CD14-positive monocyte (primary cell): ENCODE data around the gene NEDD8. TPM values are rescaled to one million over a fixed set of nuclear protein-coding genes. Genes with fewer than 3 reads are reported as not detected.

Source experiments
- DNase-seq, 3 donors: peaks; one replicate each; pipeline ENCODE4 v3.0.0-alpha.2; 2011 to 2022
- H2AFZ ChIP-seq: 2 replicates; pipeline ENCODE4 v1.6.0; 2012; ENCODE audit warnings: mild to moderate bottlenecking, low read depth, low read length, inconsistent platforms; ENCODE audit not compliant: insufficient read depth, poor library complexity, severe bottlenecking
- H3K27ac ChIP-seq, 2 donors: 1 replicate in 1 of 2; 2 replicates in 1 of 2; pipeline ENCODE4 v1.5.1; 2012 to 2013; ENCODE audit warnings: low read length in 2 of 2, control low read depth in 1 of 2, inconsistent platforms in 1 of 2, low read depth in 1 of 2, mild to moderate bottlenecking in 1 of 2
- H3K27me3 ChIP-seq, 2 donors: one replicate each; pipeline versions ENCODE4 v1.6.0 to v1.6.1; 2011 to 2013; ENCODE audit warnings: low read length in 2 of 2; ENCODE audit not compliant: control insufficient read depth in 2 of 2, insufficient read depth in 2 of 2
- H3K36me3 ChIP-seq, 2 donors: replicated peaks in 1 of 2; 1 replicate in 1 of 2; 2 replicates in 1 of 2; pipeline versions ENCODE4 v1.5.1 to v1.6.1; 2012 to 2013; ENCODE audit warnings: low read length in 2 of 2, control low read depth in 1 of 2, inconsistent platforms in 1 of 2, mild to moderate bottlenecking in 1 of 2; ENCODE audit not compliant: insufficient read depth in 2 of 2, control insufficient read depth in 1 of 2
- H3K4me1 ChIP-seq, 2 donors: 1 replicate in 1 of 2; 2 replicates in 1 of 2; pipeline versions ENCODE4 v1.5.1 to v1.6.1; 2012 to 2013; ENCODE audit warnings: low read length in 2 of 2, control low read depth in 1 of 2, inconsistent platforms in 1 of 2, mild to moderate bottlenecking in 1 of 2, moderate library complexity in 1 of 2; ENCODE audit not compliant: insufficient read depth in 2 of 2, control insufficient read depth in 1 of 2
- H3K4me2 ChIP-seq: replicated peaks from 2 replicates; pipeline ENCODE3; 2012; ENCODE audit warnings: low read length, moderate library complexity, mild to moderate bottlenecking; ENCODE audit not compliant: poor library complexity, severe bottlenecking; ENCODE audit errors: extremely low read depth
- H3K4me3 ChIP-seq, 3 experiments: fragments of 200-600 bp in 1 of 3; sonication (generic) in 1 of 3; replicated peaks in 1 of 3; 1 replicate in 2 of 3; 2 replicates in 1 of 3; pipeline ENCODE4 v1.5.1; 2011 to 2013; ENCODE audit warnings: low read length in 3 of 3, mild to moderate bottlenecking in 3 of 3, control low read depth in 2 of 3, low read depth in 2 of 3, inconsistent platforms in 1 of 3, moderate library complexity in 1 of 3
- H3K79me2 ChIP-seq: 2 replicates; pipeline ENCODE4 v1.6.0; 2012; ENCODE audit warnings: mild to moderate bottlenecking, control low read depth, inconsistent platforms, low read length, moderate library complexity; ENCODE audit not compliant: insufficient read depth
- H3K9ac ChIP-seq: 2 replicates; pipeline ENCODE4 v1.6.0; 2017; ENCODE audit warnings: low read length, mild to moderate bottlenecking; ENCODE audit not compliant: insufficient read depth, poor library complexity, severe bottlenecking
- H3K9me3 ChIP-seq, 2 donors: replicated peaks in 1 of 2; 1 replicate in 1 of 2; 2 replicates in 1 of 2; pipeline versions ENCODE4 v1.5.1 to v1.6.1; 2012 to 2013; ENCODE audit warnings: low read length in 2 of 2, control low read depth in 1 of 2; ENCODE audit not compliant: control insufficient read depth in 1 of 2, insufficient read depth in 1 of 2
- H4K20me1 ChIP-seq: 2 replicates; pipeline ENCODE4 v1.6.0; 2012; ENCODE audit warnings: mild to moderate bottlenecking, low read length, control low read depth, moderate library complexity; ENCODE audit not compliant: insufficient read depth
- H3K27ac Mint-ChIP-seq, 7 donors: one replicate each; pipeline ENCODE4 v1.8.0; 2020; ENCODE audit warnings: mild to moderate bottlenecking in 7 of 7, mixed read lengths in 7 of 7, moderate library complexity in 6 of 7, inconsistent platforms in 2 of 7
- H3K27me3 Mint-ChIP-seq, 3 donors: one replicate each; pipeline ENCODE4 v1.8.0; 2021 to 2022; ENCODE audit warnings: low read depth in 3 of 3, mild to moderate bottlenecking in 3 of 3, mixed read lengths in 3 of 3, moderate library complexity in 3 of 3, inconsistent platforms in 1 of 3
- H3K36me3 Mint-ChIP-seq, 2 donors: one replicate each; pipeline ENCODE4 v1.8.0; 2020; ENCODE audit warnings: mixed read lengths in 2 of 2, inconsistent platforms in 1 of 2, mild to moderate bottlenecking in 1 of 2
- H3K4me1 Mint-ChIP-seq: one replicate; pipeline ENCODE4 v1.8.0; 2020; ENCODE audit warnings: mild to moderate bottlenecking, mixed read lengths
- H3K4me3 Mint-ChIP-seq, 2 donors: one replicate each; pipeline ENCODE4 v1.8.0; 2020; ENCODE audit warnings: mild to moderate bottlenecking in 2 of 2, mixed read lengths in 2 of 2, moderate library complexity in 1 of 2
- H3K9me3 Mint-ChIP-seq, 7 donors: one replicate each; pipeline ENCODE4 v1.8.0; 2020 to 2022; ENCODE audit warnings: mixed read lengths in 7 of 7, mild to moderate bottlenecking in 6 of 7, moderate library complexity in 6 of 7, inconsistent platforms in 2 of 7
- WGBS: methylation state at CpG from one replicate; pipeline ENCODE4 v1.1.5; 2013; ENCODE audit warnings: missing lambda C conversion rate; ENCODE audit not compliant: insufficient coverage; 5-methylcytosine and 5-hydroxymethylcytosine counted together
- intact Hi-C, 2 donors: fragments of 100-400 bp; cut with micrococcal nuclease; formaldehyde crosslinking; loops; one replicate each; pipeline versions ENCODE4 v1.15.0 to v1.15.1; 2023
- polyA plus RNA-seq, 3 donors: library from polyadenylated mRNA; depleted of rRNA in 1 of 3; unstranded in 2 of 3; stranded (reverse) in 1 of 3; fragments of 300-500 nt in 2 of 3; fragments of >200 nt in 1 of 3; fragmentation: Illumina TruSeq in 2 of 3; gene quantifications; 1 replicate in 2 of 3; 2 replicates in 1 of 3; pipeline ENCODE4 v1.2.3, GENCODE V29; 2012 to 2021
- TF ChIP-seq, protein P1 (sequence below): fragments of 200-600 bp; IDR thresholded peaks from one replicate; pipeline ENCODE4 v1.8.0; 2022; ENCODE audit warnings: antibody characterized with exemption, mild to moderate bottlenecking

Gene NEDD8
- polyA plus RNA-seq, 3 donors = 164 to 335 (median 306) TPM

- TF ChIP-seq, protein P1, sequence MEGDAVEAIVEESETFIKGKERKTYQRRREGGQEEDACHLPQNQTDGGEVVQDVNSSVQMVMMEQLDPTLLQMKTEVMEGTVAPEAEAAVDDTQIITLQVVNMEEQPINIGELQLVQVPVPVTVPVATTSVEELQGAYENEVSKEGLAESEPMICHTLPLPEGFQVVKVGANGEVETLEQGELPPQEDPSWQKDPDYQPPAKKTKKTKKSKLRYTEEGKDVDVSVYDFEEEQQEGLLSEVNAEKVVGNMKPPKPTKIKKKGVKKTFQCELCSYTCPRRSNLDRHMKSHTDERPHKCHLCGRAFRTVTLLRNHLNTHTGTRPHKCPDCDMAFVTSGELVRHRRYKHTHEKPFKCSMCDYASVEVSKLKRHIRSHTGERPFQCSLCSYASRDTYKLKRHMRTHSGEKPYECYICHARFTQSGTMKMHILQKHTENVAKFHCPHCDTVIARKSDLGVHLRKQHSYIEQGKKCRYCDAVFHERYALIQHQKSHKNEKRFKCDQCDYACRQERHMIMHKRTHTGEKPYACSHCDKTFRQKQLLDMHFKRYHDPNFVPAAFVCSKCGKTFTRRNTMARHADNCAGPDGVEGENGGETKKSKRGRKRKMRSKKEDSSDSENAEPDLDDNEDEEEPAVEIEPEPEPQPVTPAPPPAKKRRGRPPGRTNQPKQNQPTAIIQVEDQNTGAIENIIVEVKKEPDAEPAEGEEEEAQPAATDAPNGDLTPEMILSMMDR = no peak
- intact Hi-C loops = no loop called here
- H3K27me3 Mint-ChIP-seq = peaks cover 0 to 2% (median 0%) of the 10 kb centered on the region in 3 donors
- H3K36me3 Mint-ChIP-seq = peaks cover 49 to 58% of the 10 kb centered on the region in 2 donors
- no peaks in the 10 kb centered on the region for H4K20me1 ChIP-seq
- no peak overlapping the region for H3K4me3 Mint-ChIP-seq
- H3K4me2 ChIP-seq = no peak overlapping the region
- 97% methylated on average over 7 of the region's 8 CpGs for WGBS
- no peaks in the 10 kb centered on the region for H3K9me3 ChIP-seq
- H3K27me3 ChIP-seq = no peaks in the 10 kb centered on the region
- peaks cover 41% of the 10 kb centered on the region for H3K4me1 Mint-ChIP-seq
- H3K9ac ChIP-seq = no peak overlapping the region
- DNase-seq = no peak
- H3K4me1 ChIP-seq = peaks cover 35 to 38% of the 10 kb centered on the region in 2 donors
- peaks cover 55 to 57% of the 10 kb centered on the region in 2 donors for H3K36me3 ChIP-seq
- H3K4me3 ChIP-seq = no peak overlapping the region
- no peak overlapping the region for H2AFZ ChIP-seq
- no peak overlapping the region for H3K27ac Mint-ChIP-seq
- peaks cover 34% of the 10 kb centered on the region for H3K79me2 ChIP-seq
- no peak overlapping the region for H3K27ac ChIP-seq
- H3K9me3 Mint-ChIP-seq = peaks cover 0 to 2% (median 0%) of the 10 kb centered on the region in 7 donors
These were observed 37.2 kb upstream of the NEDD8 start for GRCh38 chr14:24269368-24269767.

GRCh38 chr14:24268225-24268624 lies 36.1 kb upstream of the NEDD8 start:
- Histone ChIP-seq H2AFZ (no peak overlapping the region), H3K27ac (no peak overlapping the region), H3K9me3 (no peaks in the 10 kb centered on the region), H3K4me3 (no peak overlapping the region), H3K4me2 (no peak overlapping the region), H3K27me3 (no peaks in the 10 kb centered on the region), H3K9ac (no peak overlapping the region), H3K36me3 (peaks cover 61 to 68% of the 10 kb centered on the region in 2 donors), H4K20me1 (no peaks in the 10 kb centered on the region), H3K4me1 (peaks cover 23 to 27% of the 10 kb centered on the region in 2 donors), H3K79me2 (peaks cover 34% of the 10 kb centered on the region)
- peaks cover 54 to 68% of the 10 kb centered on the region in 2 donors for H3K36me3 Mint-ChIP-seq
- H3K4me1 Mint-ChIP-seq = peaks cover 29% of the 10 kb centered on the region
- H3K27me3 Mint-ChIP-seq = peaks cover 0 to 2% (median 2%) of the 10 kb centered on the region in 3 donors
- WGBS = 100% methylated on average over 1 of the region's 9 CpGs
- H3K4me3 Mint-ChIP-seq = no peak overlapping the region
- TF ChIP-seq, protein P1 = no peak
- no peak for DNase-seq
- intact Hi-C loops = no loop called here
- H3K27ac Mint-ChIP-seq = no peak overlapping the region
- peaks cover 0 to 2% (median 0%) of the 10 kb centered on the region in 7 donors for H3K9me3 Mint-ChIP-seq
